Liver (tissue), 3 donors: Measurements from ENCODE around the gene CHP2.

Experiments
- RAD21 ChIP-seq, 2 donors: IDR thresholded peaks; 2 replicates each; pipeline ENCODE4 v1.6.1; 2016; ENCODE audit warnings: antibody characterized with exemption in 2 of 2, mild to moderate bottlenecking in 2 of 2
- TF ChIP-seq, protein P1 (sequence below): fragments of 150-350 bp; IDR thresholded peaks from 2 replicates; pipeline ENCODE4 v1.5.1; 2017; ENCODE audit warnings: improper control_type of control experiment, low read depth, low read length; ENCODE audit not compliant: missing input control
- TF ChIP-seq, protein P2 (sequence below): IDR thresholded peaks from 2 replicates; pipeline ENCODE4 v1.6.1; 2016; ENCODE audit warnings: antibody characterized with exemption, mild to moderate bottlenecking
- donor health status: healthy.
- donor health status: healthy.

DNA sequence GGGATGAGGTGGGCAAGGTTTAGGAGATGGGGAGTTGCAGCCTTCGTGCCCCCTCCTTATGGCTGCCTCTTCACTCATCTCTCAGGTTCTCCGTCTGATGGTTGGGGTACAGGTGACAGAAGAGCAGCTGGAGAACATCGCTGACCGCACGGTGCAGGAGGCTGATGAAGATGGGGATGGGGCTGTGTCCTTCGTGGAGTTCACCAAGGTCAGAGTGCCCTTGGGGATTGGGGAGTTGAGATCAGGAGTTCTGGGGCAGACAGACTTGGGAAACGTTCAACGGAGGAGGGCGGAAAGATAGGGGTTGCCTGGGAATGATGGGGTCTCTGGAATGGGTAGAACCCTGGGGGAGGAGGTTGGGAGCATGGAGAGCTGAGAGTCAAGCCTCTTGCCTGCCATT, 2.3 kb downstream of the CHP2 start:
- TF ChIP-seq, protein P1, sequence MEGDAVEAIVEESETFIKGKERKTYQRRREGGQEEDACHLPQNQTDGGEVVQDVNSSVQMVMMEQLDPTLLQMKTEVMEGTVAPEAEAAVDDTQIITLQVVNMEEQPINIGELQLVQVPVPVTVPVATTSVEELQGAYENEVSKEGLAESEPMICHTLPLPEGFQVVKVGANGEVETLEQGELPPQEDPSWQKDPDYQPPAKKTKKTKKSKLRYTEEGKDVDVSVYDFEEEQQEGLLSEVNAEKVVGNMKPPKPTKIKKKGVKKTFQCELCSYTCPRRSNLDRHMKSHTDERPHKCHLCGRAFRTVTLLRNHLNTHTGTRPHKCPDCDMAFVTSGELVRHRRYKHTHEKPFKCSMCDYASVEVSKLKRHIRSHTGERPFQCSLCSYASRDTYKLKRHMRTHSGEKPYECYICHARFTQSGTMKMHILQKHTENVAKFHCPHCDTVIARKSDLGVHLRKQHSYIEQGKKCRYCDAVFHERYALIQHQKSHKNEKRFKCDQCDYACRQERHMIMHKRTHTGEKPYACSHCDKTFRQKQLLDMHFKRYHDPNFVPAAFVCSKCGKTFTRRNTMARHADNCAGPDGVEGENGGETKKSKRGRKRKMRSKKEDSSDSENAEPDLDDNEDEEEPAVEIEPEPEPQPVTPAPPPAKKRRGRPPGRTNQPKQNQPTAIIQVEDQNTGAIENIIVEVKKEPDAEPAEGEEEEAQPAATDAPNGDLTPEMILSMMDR, result no peak
- TF ChIP-seq, protein P2, sequence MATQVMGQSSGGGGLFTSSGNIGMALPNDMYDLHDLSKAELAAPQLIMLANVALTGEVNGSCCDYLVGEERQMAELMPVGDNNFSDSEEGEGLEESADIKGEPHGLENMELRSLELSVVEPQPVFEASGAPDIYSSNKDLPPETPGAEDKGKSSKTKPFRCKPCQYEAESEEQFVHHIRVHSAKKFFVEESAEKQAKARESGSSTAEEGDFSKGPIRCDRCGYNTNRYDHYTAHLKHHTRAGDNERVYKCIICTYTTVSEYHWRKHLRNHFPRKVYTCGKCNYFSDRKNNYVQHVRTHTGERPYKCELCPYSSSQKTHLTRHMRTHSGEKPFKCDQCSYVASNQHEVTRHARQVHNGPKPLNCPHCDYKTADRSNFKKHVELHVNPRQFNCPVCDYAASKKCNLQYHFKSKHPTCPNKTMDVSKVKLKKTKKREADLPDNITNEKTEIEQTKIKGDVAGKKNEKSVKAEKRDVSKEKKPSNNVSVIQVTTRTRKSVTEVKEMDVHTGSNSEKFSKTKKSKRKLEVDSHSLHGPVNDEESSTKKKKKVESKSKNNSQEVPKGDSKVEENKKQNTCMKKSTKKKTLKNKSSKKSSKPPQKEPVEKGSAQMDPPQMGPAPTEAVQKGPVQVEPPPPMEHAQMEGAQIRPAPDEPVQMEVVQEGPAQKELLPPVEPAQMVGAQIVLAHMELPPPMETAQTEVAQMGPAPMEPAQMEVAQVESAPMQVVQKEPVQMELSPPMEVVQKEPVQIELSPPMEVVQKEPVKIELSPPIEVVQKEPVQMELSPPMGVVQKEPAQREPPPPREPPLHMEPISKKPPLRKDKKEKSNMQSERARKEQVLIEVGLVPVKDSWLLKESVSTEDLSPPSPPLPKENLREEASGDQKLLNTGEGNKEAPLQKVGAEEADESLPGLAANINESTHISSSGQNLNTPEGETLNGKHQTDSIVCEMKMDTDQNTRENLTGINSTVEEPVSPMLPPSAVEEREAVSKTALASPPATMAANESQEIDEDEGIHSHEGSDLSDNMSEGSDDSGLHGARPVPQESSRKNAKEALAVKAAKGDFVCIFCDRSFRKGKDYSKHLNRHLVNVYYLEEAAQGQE, result no peak
- no peak for TF ChIP-seq RAD21 (IDR thresholded peaks at IDR 0.05)
